PC-3 (cell line): ENCODE results near the gene MAML3. TPM values are rescaled to one million over a fixed set of nuclear protein-coding genes. Genes with fewer than 3 reads are reported as not detected.

ENCODE experiments used
- ATAC-seq: fragments of 200-7000 bp; cut with Tn5 transposase; 2 replicates; pipeline ENCODE4 v1.9.1; 2020; ENCODE audit warnings: mild to moderate bottlenecking, moderate library complexity
- BruUV-seq: library from RNA; stranded (reverse); fragments of 400-500 nt; replicated peaks from 2 replicates; lab custom pipeline; 2021; lab: Mats Ljungman, UMichigan
- CTCF ChIA-PET: fragments of 300-600 bp; sonication (Branson Sonifier 250); formaldehyde crosslinking; loops from one replicate; lab custom pipeline; 2022; ENCODE audit warnings: antibody characterized with exemption; lab: Charles Lee
- POLR2A ChIA-PET: fragments of 300-600 bp; sonication (Branson Sonifier 250); formaldehyde crosslinking; loops from one replicate; lab custom pipeline; 2022; ENCODE audit warnings: antibody characterized with exemption; ENCODE audit not compliant: unreplicated experiment; lab: Charles Lee
- DNase-seq: peaks from one replicate; pipeline ENCODE4 v3.0.0-alpha.2; 2015
- H2AFZ ChIP-seq: fragments of 300-600 bp; sonication (generic); 2 replicates; pipeline ENCODE4 v1.6.0; 2016; ENCODE audit warnings: antibody characterized with exemption, low read length
- H3F3A ChIP-seq: fragments of 300-600 bp; sonication (generic); one replicate; pipeline ENCODE4 v1.6.0; 2017; ENCODE audit warnings: antibody characterized with exemption, low read length, control low read depth, mild to moderate bottlenecking; ENCODE audit not compliant: unreplicated experiment
- H3K27ac ChIP-seq: fragments of 300-600 bp; sonication (generic); 2 replicates; pipeline ENCODE4 v1.5.1; 2016; ENCODE audit warnings: mild to moderate bottlenecking, low read length
- H3K27me3 ChIP-seq: fragments of 300-600 bp; sonication (generic); 2 replicates; pipeline ENCODE4 v1.6.1; 2016; ENCODE audit warnings: low read length, mixed read lengths
- H3K36me3 ChIP-seq: fragments of 300-600 bp; sonication (generic); 2 replicates; pipeline ENCODE4 v1.6.1; 2016; ENCODE audit warnings: low read depth, mixed run types, low read length, mixed read lengths
- H3K4me1 ChIP-seq: fragments of 300-600 bp; sonication (generic); 2 replicates; pipeline ENCODE4 v1.5.1; 2016; ENCODE audit warnings: low read length; ENCODE audit not compliant: insufficient read depth
- H3K4me2 ChIP-seq: fragments of 300-600 bp; sonication (generic); 2 replicates; pipeline ENCODE4 v1.6.0; 2016; ENCODE audit warnings: low read length
- H3K4me3 ChIP-seq: fragments of 300-600 bp; sonication (generic); 2 replicates; pipeline ENCODE4 v1.5.1; 2016; ENCODE audit warnings: mild to moderate bottlenecking, low read length, mixed read lengths
- H3K79me2 ChIP-seq: fragments of 300-600 bp; sonication (generic); 2 replicates; pipeline ENCODE4 v1.6.1; 2017; ENCODE audit warnings: low read length, mixed read lengths
- H3K9ac ChIP-seq: fragments of 300-600 bp; sonication (generic); 2 replicates; pipeline ENCODE4 v1.6.0; 2016; ENCODE audit warnings: mild to moderate bottlenecking, low read length
- H3K9me2 ChIP-seq: fragments of 300-600 bp; sonication (generic); replicated peaks from 2 replicates; pipeline ENCODE4 v1.6.1; 2016; ENCODE audit warnings: mixed run types, low read length, mixed read lengths
- H3K9me3 ChIP-seq: fragments of 300-600 bp; sonication (generic); 2 replicates; pipeline ENCODE4 v1.6.1; 2016; ENCODE audit warnings: low read length, mixed read lengths
- H4K20me1 ChIP-seq: fragments of 300-600 bp; sonication (generic); 2 replicates; pipeline ENCODE4 v1.6.1; 2016; ENCODE audit warnings: low read length, mixed read lengths
- CTCF ChIP-seq: fragments of 300-600 bp; sonication (generic); conservative IDR thresholded peaks from 2 replicates; pipeline ENCODE4 v1.5.1; 2017; ENCODE audit warnings: antibody characterized with exemption, low read depth, mild to moderate bottlenecking, low read length
- EZH2 ChIP-seq: fragments of 300-600 bp; sonication (generic); IDR thresholded peaks from one replicate; pipeline ENCODE4 v1.6.1; 2017; ENCODE audit warnings: antibody characterized with exemption, mild to moderate bottlenecking, low read length; ENCODE audit not compliant: unreplicated experiment
- EZH2phosphoT487 ChIP-seq: fragments of 300-600 bp; sonication (generic); IDR thresholded peaks from 2 replicates; pipeline ENCODE4 v1.6.1; 2018; ENCODE audit warnings: mild to moderate bottlenecking, antibody characterized with exemption, low read length, borderline replicate concordance
- intact Hi-C: fragments of 100-400 bp; cut with micrococcal nuclease; formaldehyde crosslinking; loops from 2 replicates; pipeline ENCODE4 v1.9.0; 2023
- total RNA-seq: library from RNA; depleted of rRNA; stranded (reverse); fragments of >200 nt; gene quantifications from 2 replicates; pipeline ENCODE4 v1.2.3, GENCODE V29; 2014

Gene MAML3
- total RNA-seq, 1 experiment from 2014 or later, result 4.3 TPM

- Histone ChIP-seq H4K20me1 (no peaks in the 10 kb centered on the region), H3K4me1 (peaks cover 6% of the 10 kb centered on the region), H2AFZ (no peak overlapping the region), H3K9me2 (no peaks in the 10 kb centered on the region), H3K36me3 (no peaks in the 10 kb centered on the region), H3K9ac (no peak overlapping the region), H3K27me3 (no peaks in the 10 kb centered on the region), H3K9me3 (no peaks in the 10 kb centered on the region), H3K4me2 (no peak overlapping the region), H3F3A (no peaks in the 10 kb centered on the region), H3K79me2 (no peaks in the 10 kb centered on the region), H3K27ac (no peak overlapping the region), H3K4me3 (no peak overlapping the region)
- ChIA-PET CTCF (no interaction called here), POLR2A (no interaction called here)
- no peak for ATAC-seq
- DNase-seq, result no peak
- intact Hi-C loops, result no loop called here
- TF ChIP-seq EZH2phosphoT487 (no peak), EZH2 (no peak), CTCF (no peak)
- no TSS peak for BruUV-seq
Measured at GRCh38 chr4:139896091-139896604, 257.8 kb downstream of the MAML3 start.

- Histone ChIP-seq H3K27me3 (no peaks in the 10 kb centered on the region), H3K4me3 (no peak overlapping the region), H3K9me2 (no peaks in the 10 kb centered on the region), H3K36me3 (no peaks in the 10 kb centered on the region), H3K9me3 (no peaks in the 10 kb centered on the region), H3F3A (no peaks in the 10 kb centered on the region), H3K79me2 (no peaks in the 10 kb centered on the region), H3K4me1 (peaks cover 25% of the 10 kb centered on the region), H2AFZ (no peak overlapping the region), H3K4me2 (no peak overlapping the region), H3K27ac (no peak overlapping the region), H3K9ac (no peak overlapping the region), H4K20me1 (no peaks in the 10 kb centered on the region)
- POLR2A ChIA-PET, result no interaction called here
- CTCF ChIA-PET, result no interaction called here
- BruUV-seq, result no TSS peak
- intact Hi-C loops, result no loop called here
- no peak for ATAC-seq
- no peak for TF ChIP-seq CTCF
- no peak for TF ChIP-seq EZH2
- TF ChIP-seq EZH2phosphoT487, result no peak
- DNase-seq, result no peak
Measured at GRCh38 chr4:139893801-139894200, 260.2 kb downstream of the MAML3 start.

- Histone ChIP-seq H3K9me3 (no peaks in the 10 kb centered on the region), H3K27me3 (no peaks in the 10 kb centered on the region), H4K20me1 (no peaks in the 10 kb centered on the region), H3K9ac (no peak overlapping the region), H3K4me2 (no peak overlapping the region), H3F3A (no peaks in the 10 kb centered on the region), H3K4me3 (no peak overlapping the region), H3K79me2 (no peaks in the 10 kb centered on the region), H3K4me1 (peaks cover 31% of the 10 kb centered on the region), H2AFZ (no peak overlapping the region), H3K27ac (no peak overlapping the region), H3K9me2 (no peaks in the 10 kb centered on the region), H3K36me3 (no peaks in the 10 kb centered on the region)
- TF ChIP-seq EZH2phosphoT487 (no peak), CTCF (no peak), EZH2 (no peak)
- BruUV-seq, result no TSS peak
- POLR2A ChIA-PET, result no interaction called here
- ATAC-seq (no peak), DNase-seq (no peak)
- intact Hi-C loops, result no loop called here
- CTCF ChIA-PET, result no interaction called here
Measured at GRCh38 chr4:139892973-139893736, 260.8 kb downstream of the MAML3 start.
